ENCODE measurements around the gene RBM27.
A peak's percentile ranks its signal among the peaks of the same experiment; 100 is the strongest.
"Not testable (repeated sequence)": the region's sequence is repeated elsewhere in the genome, so short reads cannot be mapped to it uniquely, and the experiment has no call there.

RBM27 gene, protein sequence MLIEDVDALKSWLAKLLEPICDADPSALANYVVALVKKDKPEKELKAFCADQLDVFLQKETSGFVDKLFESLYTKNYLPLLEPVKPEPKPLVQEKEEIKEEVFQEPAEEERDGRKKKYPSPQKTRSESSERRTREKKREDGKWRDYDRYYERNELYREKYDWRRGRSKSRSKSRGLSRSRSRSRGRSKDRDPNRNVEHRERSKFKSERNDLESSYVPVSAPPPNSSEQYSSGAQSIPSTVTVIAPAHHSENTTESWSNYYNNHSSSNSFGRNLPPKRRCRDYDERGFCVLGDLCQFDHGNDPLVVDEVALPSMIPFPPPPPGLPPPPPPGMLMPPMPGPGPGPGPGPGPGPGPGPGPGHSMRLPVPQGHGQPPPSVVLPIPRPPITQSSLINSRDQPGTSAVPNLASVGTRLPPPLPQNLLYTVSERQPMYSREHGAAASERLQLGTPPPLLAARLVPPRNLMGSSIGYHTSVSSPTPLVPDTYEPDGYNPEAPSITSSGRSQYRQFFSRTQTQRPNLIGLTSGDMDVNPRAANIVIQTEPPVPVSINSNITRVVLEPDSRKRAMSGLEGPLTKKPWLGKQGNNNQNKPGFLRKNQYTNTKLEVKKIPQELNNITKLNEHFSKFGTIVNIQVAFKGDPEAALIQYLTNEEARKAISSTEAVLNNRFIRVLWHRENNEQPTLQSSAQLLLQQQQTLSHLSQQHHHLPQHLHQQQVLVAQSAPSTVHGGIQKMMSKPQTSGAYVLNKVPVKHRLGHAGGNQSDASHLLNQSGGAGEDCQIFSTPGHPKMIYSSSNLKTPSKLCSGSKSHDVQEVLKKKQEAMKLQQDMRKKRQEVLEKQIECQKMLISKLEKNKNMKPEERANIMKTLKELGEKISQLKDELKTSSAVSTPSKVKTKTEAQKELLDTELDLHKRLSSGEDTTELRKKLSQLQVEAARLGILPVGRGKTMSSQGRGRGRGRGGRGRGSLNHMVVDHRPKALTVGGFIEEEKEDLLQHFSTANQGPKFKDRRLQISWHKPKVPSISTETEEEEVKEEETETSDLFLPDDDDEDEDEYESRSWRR

DNA sequence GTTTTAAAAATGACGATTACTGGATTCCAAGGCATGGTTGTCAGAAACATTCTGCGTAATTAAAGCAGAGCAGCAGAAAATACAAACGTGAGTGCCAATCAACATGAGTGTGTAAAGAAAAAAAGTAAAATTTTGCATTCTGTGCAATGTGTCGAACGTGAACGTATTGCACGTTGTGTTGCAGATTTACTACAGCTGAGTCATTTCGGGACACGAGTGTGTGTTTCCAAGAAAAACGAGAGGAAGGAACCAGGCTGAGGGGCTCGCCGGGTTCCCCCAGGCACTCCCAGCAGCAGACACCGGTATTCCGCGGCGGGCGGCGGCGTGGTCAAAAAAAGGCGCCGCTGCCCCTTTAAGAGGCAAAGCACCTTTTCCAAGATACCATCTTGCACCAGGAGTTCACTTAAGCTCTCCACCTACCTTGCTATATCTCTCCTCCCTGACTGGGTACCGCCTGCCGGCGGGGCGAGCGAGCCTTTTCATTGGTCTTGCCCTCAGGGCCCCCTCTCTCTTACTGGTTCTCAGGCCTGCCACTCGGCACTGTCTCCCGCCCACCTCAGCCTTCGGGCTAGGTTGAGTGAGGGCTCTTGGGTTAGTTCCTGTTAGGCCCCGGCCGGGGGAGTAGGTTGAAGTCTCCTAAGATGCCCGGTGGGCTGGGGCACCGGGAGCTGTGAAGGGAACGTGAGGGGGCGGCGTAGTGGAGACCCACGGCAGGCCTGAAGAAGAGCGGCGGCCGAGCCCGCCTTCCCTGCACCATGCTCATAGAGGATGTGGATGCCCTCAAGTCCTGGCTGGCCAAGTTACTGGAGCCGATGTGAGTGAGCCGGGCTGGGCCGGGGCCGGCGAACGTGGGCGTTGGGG is at the start of gene RBM27:
Gene RBM27 (plus strand): TSS at position 595 of the 861 bp plus-strand sequence. CDS start 161 bp downstream, at position 756.
- FAIRE-seq = no peak

DNA sequence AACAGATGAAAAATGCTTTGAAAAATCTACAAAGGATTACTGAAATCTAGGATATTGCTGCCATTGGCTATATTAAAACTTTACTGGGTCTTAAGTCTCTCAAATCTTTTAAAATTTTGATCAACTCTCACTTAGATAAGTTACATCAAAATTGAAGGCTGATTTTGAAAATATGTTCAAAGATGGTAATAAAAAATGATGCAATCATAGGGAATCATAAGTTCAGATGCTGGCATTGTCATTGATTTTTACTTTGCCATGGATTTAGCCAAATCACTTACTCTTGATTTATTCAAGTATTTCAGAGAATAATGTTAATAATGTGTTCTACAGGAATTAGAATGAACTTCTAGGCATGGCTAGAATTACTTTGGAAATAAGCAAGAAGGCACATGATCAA is 45.1 kb upstream of the RBM27 start:
- no peak for FAIRE-seq

- FAIRE-seq = no peak
Observed at GRCh38 chr5:146164382-146164781, 39.0 kb upstream of the RBM27 start.

DNA sequence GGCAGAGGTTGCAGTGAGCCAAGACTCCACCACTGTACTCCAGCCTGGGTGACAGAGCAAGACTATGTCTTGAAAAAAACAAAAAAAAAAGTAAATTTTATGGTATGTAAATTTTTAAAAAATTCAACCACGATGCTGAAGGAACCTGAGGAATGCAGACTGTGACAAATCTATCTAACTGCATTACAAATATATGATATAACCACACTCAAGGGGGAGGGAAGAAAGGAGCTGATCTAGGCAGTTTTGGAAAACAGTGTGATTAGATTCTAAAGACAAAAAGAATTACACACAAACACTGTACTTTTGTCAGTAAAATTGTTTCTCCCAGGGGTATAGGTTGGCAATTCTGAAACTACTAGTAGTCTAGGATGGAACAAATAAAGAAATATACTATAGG is 37.9 kb upstream of the RBM27 start:
- no peak for FAIRE-seq

DNA sequence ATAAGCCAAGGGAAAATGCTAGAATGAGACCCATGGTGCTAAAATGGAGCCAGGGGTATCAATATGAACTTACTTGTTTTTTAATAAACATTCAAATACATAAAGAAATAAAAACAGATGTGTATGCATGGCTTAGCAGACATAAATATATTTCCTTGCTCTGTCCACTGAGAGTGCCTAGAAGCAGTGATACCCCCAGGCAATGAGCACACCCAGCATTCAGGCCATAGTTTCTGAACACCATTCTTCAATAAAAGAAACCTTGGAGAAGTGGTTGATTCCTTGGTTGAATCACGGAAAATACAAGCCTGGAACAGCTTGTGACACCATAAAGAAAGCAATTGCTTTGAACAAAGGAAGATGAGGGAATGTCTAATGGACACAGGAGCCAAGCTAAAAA is 37.5 kb upstream of the RBM27 start:
- no peak for FAIRE-seq

DNA sequence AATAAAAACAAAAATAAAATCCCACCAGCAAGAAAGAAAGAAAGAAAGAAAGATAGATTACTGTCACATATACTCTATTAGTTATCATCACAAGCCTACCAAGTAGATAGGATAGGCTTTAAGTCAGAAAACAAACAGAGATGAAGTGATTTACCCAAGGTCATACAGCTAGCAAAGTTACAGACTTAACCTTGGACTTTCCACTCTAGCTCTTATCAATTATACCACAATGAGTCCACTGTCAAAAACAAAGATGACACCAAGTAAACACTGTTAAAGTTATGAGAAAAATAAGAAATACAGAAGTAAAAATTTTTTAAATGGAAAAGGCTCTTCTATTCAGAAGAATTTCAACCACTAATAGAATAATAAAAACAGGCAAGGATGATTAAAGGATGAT is 34.3 kb upstream of the RBM27 start:
- FAIRE-seq = no peak

DNA sequence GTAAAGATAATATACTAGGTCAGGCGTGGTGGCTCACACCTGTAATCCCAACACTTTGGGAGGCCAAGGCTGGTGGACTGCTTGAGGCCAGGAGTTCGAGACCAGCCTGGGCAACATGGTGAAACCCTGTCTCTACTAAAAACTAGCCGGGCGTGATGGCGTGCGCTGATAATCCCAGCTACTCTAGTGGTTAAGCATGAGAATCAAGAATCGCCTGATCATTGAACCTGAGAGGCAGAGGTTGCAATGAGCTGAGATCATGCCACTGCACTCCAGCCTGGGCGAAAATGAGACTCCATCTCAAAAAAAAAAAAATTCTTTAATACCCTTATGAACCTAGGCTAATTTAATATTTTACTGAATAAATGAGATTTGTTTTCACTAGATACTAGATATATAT is 30.4 kb upstream of the RBM27 start:
- FAIRE-seq = not testable (repeated sequence)

- no peak for FAIRE-seq
Observed at GRCh38 chr5:146173597-146173996, 29.8 kb upstream of the RBM27 start.

GRCh38 chr5:146176805-146177204 is 26.6 kb upstream of the RBM27 start:
- FAIRE-seq = peak; percentile 45

DNA sequence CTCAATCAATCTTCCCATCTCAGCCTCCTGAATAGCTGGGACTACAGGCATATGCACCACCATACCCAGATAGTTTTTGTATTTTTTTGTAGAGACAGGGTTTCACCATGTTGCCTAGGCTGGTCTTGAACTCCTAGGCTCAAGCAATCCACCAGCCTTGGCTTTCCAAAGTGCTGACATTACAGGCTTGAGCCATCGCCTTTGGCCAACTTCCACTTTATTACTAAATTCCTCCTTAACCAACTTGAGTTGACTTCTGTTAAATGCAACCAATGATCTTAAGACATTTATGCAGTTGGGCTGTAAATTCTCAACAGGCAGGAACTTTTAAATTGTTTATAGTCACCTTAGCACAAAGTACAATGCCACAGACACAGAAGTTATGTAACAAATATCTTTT is 23.7 kb upstream of the RBM27 start:
- no peak for FAIRE-seq

GRCh38 chr5:146183403-146183802 is 20.0 kb upstream of the RBM27 start:
- FAIRE-seq = not testable (repeated sequence)

DNA sequence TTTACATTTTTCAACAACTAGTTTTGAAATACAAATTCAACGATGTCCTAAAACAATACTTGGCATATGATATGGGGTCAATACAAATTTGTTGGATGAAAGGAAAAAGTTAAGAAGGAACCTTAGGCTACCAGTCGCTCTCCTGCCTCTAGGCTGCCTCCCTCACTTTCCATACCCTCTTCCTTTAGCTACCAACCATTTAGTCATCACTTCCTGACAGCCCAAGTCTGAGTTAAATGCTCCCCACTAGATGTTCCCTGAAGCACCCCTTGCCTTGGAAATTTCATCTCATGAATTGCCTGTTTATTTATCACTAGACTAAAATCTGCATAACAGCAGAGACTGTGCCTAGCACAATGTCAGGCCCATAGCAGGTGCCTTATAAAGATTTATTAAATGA is 18.2 kb upstream of the RBM27 start:
- no peak for FAIRE-seq

DNA sequence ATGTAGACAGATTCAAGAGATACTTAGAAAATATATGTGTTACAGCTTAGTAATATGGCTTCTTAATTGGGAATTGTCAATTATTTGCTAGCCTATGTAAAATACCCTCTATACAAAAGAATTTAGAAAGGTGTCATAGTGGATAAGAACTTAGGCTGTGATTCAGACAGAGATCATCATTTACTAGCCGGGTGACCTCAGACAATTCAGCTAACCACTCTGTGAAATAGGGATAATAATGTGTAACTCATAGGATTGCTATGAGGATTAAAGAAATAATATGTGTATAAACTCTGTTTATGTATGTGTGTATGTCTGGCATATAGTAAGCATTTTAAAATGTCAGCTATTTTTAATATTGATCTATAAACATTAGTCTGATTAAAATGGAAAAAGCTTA is 15.0 kb upstream of the RBM27 start:
- no peak for FAIRE-seq

- FAIRE-seq = no peak
Observed at GRCh38 chr5:146192571-146193043, 10.8 kb upstream of the RBM27 start.

DNA sequence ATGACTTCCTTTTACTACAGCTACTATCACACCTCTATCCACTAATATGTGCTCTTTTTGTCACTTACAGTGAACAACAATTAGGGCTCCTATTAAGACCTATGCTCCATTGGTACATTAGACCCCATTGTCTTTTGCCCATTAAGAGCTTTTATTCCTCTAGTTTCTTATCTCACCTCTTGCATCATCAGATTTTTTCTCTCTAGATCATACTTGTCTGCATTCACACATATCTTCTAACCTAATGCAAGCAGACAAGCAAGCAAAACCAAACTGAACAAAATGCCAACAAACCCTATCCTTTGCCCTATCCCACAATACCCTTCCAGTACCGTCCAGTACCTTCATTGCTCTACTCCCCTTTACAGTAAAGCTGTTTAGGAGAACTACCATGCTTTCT is 10.1 kb upstream of the RBM27 start:
- FAIRE-seq = no peak

DNA sequence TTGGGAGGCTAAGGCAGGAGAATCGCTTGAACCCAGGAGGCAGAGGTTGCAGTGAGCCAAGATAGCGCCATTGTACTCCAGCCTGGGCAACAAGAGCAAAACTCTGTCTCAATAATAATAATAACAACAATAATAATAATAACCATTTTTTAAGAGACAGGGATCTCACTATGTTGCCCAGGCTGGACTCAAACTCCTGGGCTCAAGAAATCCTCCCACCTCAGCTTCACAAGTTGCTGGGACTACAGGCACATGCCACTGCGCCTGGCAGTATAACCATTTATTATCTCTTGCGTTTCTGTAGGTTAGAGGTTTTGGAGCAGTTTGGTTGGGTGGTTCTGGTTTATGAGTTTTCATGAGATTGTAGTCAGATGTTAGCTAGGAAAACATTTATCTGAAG is 8.4 kb upstream of the RBM27 start:
- FAIRE-seq = not testable (repeated sequence)

DNA sequence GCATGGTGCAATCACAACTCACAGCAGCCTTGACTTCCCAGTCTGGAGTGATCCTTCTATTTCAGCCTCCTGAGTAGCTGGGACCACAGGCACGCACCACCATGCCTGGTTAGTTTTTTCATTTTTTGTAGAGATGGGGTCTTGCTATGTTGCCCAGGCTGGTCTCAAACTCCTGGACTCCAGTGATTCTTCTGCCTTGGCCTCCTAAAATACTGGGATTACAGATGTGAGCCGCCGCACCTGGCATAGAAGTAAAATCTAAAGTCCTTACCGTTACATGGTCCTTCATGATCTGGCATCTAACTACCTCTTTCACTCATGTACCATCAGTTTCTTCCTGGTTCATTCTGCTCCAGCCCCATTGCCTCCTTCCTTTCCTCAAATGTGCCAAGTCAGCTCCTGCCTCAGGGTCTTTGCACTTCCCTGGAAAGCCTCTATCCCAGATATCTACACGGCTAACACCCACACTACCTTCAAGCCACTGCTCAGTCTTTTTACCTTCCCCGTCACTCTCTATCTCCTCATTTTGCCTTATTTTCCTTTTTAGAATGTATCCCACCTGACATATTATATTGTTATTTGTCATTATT is 6.9 kb upstream of the RBM27 start:
- FAIRE-seq = no peak

GRCh38 chr5:146199176-146199815 is 4.1 kb upstream of the RBM27 start:
- no peak for FAIRE-seq

GRCh38 chr5:146201795-146202194 is 1.6 kb upstream of the RBM27 start:
- not testable (repeated sequence) for FAIRE-seq

- FAIRE-seq = no peak
Observed at GRCh38 chr5:146203872-146204192, 427 bp downstream of the RBM27 start.

DNA sequence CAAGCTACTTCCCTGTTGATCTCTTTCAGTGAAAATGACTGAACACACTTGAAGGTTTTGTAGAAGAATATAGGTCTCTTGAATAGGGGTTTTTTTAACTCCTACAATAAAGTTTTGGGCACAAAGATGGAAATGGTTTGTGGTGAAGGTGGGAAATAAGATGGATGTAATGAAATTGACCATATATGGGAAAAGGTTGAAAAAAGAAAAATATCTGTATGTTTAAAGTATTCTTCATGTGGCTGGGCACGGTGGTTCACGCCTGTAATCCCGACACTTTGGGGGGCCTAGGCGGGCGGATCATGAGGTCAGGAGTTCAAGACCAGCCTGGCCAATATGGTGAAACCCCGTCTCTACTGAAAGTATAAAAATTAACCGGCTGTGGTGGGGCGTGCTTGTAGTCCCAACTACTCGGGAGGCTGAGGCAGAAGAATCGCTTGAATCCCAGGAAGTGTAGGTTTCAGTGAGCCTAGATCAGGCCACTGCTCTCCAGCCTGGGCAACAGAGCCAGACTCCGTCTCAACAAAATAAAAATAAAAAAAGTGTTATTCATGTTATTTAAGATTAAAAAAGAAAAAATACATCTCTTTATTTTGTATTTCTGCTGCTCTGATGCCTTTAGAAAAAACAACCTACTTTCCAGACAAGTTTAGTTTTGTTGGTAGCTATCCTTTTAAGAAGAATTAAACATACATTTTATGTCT is 2.2 kb downstream of the RBM27 start:
- no peak for FAIRE-seq

All from colon (tissue), 2 donors.